DOHH2 (cell line): ENCODE measurements around the gene USH2A.

Source experiments
- CTCF ChIP-seq: fragments of 200-600 bp; sonication (generic); IDR thresholded peaks from one replicate; pipeline ENCODE4 v1.5.1; 2014; ENCODE audit warnings: antibody characterized with exemption, mild to moderate bottlenecking, low read depth, low read length; ENCODE audit not compliant: poor library complexity, severe bottlenecking
- EZH2phosphoT487 ChIP-seq: fragments of 200-600 bp; sonication (generic); IDR thresholded peaks from 2 replicates; pipeline ENCODE4 v1.6.1; 2017; ENCODE audit warnings: borderline replicate concordance, mild to moderate bottlenecking, antibody characterized with exemption, low read length, moderate library complexity, mixed read lengths

- TF ChIP-seq CTCF (no peak), EZH2phosphoT487 (no peak)
These were observed 705.4 kb downstream of the USH2A start for GRCh38 chr1:215717677-215718426.
